OCI-LY1 (cell line): ENCODE results near the gene GOLGA6L7.

Experiments used
- H2AFZ ChIP-seq: fragments of 200-600 bp; sonication (generic), shearing (Covaris generic); 2 replicates; pipeline ENCODE4 v1.6.0; 2014; ENCODE audit warnings: antibody characterized with exemption, mild to moderate bottlenecking, low read length
- H3F3A ChIP-seq: fragments of 200-600 bp; sonication (generic), shearing (Covaris generic); 2 replicates; pipeline ENCODE4 v1.6.0; 2014; ENCODE audit warnings: mild to moderate bottlenecking, antibody characterized with exemption, low read length, moderate library complexity; ENCODE audit not compliant: insufficient read depth
- H3K27ac ChIP-seq: fragments of 200-600 bp; sonication (generic); 2 replicates; pipeline ENCODE4 v1.5.1; 2014; ENCODE audit warnings: low read length, mixed run types, mild to moderate bottlenecking, low read depth; ENCODE audit not compliant: poor library complexity, severe bottlenecking
- H3K27me3 ChIP-seq: fragments of 200-600 bp; sonication (generic); 2 replicates; pipeline ENCODE4 v1.6.0; 2014; ENCODE audit warnings: antibody characterized with exemption, mild to moderate bottlenecking, low read length, moderate library complexity; ENCODE audit not compliant: insufficient read depth
- H3K36me3 ChIP-seq: fragments of 200-600 bp; sonication (generic); 2 replicates; pipeline ENCODE4 v1.6.1; 2014; ENCODE audit warnings: mild to moderate bottlenecking, antibody characterized with exemption, low read length, moderate library complexity, mixed read lengths; ENCODE audit not compliant: insufficient read depth
- H3K4me1 ChIP-seq: fragments of 200-600 bp; sonication (generic); 2 replicates; pipeline ENCODE4 v1.5.1; 2014; ENCODE audit warnings: mild to moderate bottlenecking, low read length, moderate library complexity; ENCODE audit not compliant: insufficient read depth, severe bottlenecking
- H3K4me2 ChIP-seq: fragments of 200-600 bp; sonication (generic), shearing (Covaris generic); 2 replicates; pipeline ENCODE4 v1.6.1; 2014; ENCODE audit warnings: low read length
- H3K4me3 ChIP-seq: fragments of 200-600 bp; sonication (generic); 2 replicates; pipeline ENCODE4 v1.5.1; 2014; ENCODE audit warnings: low read length, low read depth, mild to moderate bottlenecking, mixed read lengths; ENCODE audit not compliant: poor library complexity, severe bottlenecking
- H3K79me2 ChIP-seq: fragments of 200-600 bp; shearing (Covaris generic); 2 replicates; pipeline ENCODE4 v1.6.1; 2016; ENCODE audit warnings: mixed run types, low read length, mixed read lengths; ENCODE audit not compliant: insufficient read depth
- H3K9ac ChIP-seq: fragments of 200-600 bp; sonication (generic), shearing (Covaris generic); 2 replicates; pipeline ENCODE4 v1.6.1; 2014; ENCODE audit warnings: mild to moderate bottlenecking, low read length, mixed read lengths
- H3K9me2 ChIP-seq: fragments of 200-600 bp; sonication (generic), shearing (Covaris generic); 2 replicates; pipeline ENCODE4 v1.6.1; 2014; ENCODE audit warnings: low read depth, mild to moderate bottlenecking, low read length, mixed read lengths
- H3K9me3 ChIP-seq: fragments of 200-600 bp; shearing (Covaris generic); 2 replicates; pipeline ENCODE4 v1.6.1; 2014; ENCODE audit warnings: low read length, mixed read lengths
- H4K20me1 ChIP-seq: fragments of 200-600 bp; sonication (generic), shearing (Covaris generic); 2 replicates; pipeline ENCODE4 v1.6.0; 2016; ENCODE audit warnings: mild to moderate bottlenecking, low read length; ENCODE audit not compliant: insufficient read depth
- EZH2 ChIP-seq: fragments of 200-600 bp; sonication (generic), shearing (Covaris generic); IDR thresholded peaks from 2 replicates; pipeline ENCODE4 v1.8.0; 2017; ENCODE audit warnings: borderline replicate concordance, mixed run types, mild to moderate bottlenecking, antibody characterized with exemption, low read length, moderate library complexity, mixed read lengths
- TF ChIP-seq, protein P1 (sequence below): fragments of 200-600 bp; sonication (generic), shearing (Covaris generic); IDR thresholded peaks from 2 replicates; pipeline ENCODE4 v1.5.1; 2017; ENCODE audit warnings: mild to moderate bottlenecking, antibody characterized with exemption, low read length, moderate library complexity, mixed read lengths

GOLGA6L7 gene

DNA sequence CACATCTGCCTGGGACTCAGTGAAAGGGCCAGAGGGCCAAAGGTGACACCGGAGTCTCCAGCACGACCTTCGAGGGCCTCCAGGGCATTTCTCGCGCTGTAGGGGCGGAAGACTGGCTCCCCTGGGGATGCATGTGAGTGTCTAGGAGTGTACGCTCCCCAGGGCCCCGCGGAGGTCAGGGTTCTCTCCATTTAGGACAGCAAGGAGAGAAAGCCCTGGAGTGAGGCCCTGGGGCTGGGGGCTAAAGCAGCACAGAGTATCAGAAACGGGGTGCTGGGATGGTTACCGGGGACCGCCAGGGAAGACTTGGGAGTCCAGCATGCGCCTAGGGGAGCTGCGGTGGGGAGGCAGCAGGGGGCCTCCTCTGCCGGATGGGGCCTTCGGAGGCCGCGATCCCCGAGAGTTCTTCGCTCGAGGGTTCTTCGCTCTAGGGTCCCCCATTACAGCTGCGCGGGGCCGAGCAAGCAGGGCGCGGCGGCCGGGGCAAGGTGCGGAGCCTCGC is 36.7 kb upstream of the GOLGA6L7 start:
- Histone ChIP-seq H3K79me2 (no peaks in the 10 kb centered on the region), H3K4me2 (no peak overlapping the region), H3K27me3 (no peaks in the 10 kb centered on the region), H2AFZ (no peak overlapping the region), H3K36me3 (no peaks in the 10 kb centered on the region), H3K4me3 (no peak overlapping the region), H3K9me3 (no peaks in the 10 kb centered on the region), H3K9ac (no peak overlapping the region), H4K20me1 (no peaks in the 10 kb centered on the region), H3K27ac (no peak overlapping the region), H3F3A (no peaks in the 10 kb centered on the region), H3K9me2 (no peaks in the 10 kb centered on the region), H3K4me1 (no peaks in the 10 kb centered on the region)
- no peak for TF ChIP-seq EZH2
- TF ChIP-seq, protein P1, sequence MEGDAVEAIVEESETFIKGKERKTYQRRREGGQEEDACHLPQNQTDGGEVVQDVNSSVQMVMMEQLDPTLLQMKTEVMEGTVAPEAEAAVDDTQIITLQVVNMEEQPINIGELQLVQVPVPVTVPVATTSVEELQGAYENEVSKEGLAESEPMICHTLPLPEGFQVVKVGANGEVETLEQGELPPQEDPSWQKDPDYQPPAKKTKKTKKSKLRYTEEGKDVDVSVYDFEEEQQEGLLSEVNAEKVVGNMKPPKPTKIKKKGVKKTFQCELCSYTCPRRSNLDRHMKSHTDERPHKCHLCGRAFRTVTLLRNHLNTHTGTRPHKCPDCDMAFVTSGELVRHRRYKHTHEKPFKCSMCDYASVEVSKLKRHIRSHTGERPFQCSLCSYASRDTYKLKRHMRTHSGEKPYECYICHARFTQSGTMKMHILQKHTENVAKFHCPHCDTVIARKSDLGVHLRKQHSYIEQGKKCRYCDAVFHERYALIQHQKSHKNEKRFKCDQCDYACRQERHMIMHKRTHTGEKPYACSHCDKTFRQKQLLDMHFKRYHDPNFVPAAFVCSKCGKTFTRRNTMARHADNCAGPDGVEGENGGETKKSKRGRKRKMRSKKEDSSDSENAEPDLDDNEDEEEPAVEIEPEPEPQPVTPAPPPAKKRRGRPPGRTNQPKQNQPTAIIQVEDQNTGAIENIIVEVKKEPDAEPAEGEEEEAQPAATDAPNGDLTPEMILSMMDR: no peak

DNA sequence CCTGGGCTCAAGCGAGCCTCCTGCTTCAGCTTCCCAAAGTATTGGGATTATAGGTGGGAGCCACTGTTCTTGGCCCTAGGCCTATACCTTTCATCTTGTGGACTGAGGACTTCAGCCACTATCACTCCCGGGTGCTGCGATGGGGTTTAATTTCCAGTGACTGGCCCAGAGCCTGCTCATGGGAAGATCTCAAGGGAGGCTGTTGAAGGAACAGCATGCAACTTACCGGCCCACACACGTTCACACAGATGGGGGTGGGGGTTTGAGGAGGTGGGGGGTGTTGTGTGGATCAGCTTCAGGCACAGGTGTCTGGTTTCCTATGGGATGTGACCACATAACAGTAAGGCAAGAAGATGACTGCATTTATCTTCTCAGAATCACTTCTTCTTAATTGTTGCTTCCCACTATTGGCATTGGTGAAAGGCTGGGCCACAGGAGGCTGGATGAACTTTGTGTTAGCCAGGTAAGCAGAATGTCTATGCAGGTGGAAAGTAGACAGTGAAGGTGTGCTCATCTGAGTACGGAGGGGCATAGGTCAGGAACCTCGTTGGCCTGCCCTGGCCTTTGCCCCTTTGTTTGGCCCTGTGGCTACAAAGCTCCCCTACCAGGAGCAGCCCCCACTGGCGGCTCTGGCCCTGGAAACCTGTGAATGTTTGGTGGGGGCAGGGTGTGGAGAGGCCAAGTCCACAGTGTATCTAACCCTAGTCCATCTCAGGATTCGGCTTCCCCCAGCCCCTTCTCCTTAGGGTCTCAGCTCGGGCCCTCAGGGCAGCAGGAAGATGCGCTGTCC is 35.9 kb upstream of the GOLGA6L7 start:
- Histone ChIP-seq H3K36me3 (no peaks in the 10 kb centered on the region), H3K9me3 (no peaks in the 10 kb centered on the region), H3K9ac (no peak overlapping the region), H3K27ac (no peak overlapping the region), H3K79me2 (no peaks in the 10 kb centered on the region), H4K20me1 (no peaks in the 10 kb centered on the region), H3K4me3 (no peak overlapping the region), H3K9me2 (no peaks in the 10 kb centered on the region), H3K4me2 (no peak overlapping the region), H3K4me1 (no peaks in the 10 kb centered on the region), H3F3A (no peaks in the 10 kb centered on the region), H2AFZ (no peak overlapping the region), H3K27me3 (no peaks in the 10 kb centered on the region)
- TF ChIP-seq, protein P1: no peak
- no peak for TF ChIP-seq EZH2

DNA sequence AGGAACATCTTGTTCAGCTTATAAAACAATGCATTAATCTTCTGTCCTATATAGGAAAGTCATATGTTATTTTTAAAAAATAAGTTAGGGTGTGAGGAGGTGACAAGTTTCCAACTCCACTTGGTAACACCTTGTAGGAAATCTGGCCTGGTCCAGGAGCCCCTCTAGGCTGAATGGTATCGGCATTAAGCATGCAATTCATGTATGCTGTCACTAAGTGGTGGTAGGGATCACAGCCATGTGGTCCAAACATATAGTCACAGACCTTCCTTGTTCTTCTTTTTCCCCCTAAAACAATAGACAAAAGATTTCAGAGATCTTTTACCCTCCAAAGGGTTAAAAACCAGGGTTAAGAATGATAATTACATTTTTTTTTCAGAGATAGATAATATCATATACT is 33.2 kb upstream of the GOLGA6L7 start:
- H3K4me1 ChIP-seq: no peaks in the 10 kb centered on the region
- H3F3A ChIP-seq: no peaks in the 10 kb centered on the region
- no peak overlapping the region for H3K27ac ChIP-seq
- H3K9me2 ChIP-seq: no peaks in the 10 kb centered on the region
- H3K36me3 ChIP-seq: no peaks in the 10 kb centered on the region
- no peaks in the 10 kb centered on the region for H3K27me3 ChIP-seq
- no peak overlapping the region for H3K4me2 ChIP-seq
- no peak overlapping the region for H3K9ac ChIP-seq
- H3K4me3 ChIP-seq: no peak overlapping the region
- H4K20me1 ChIP-seq: no peaks in the 10 kb centered on the region
- TF ChIP-seq EZH2: no peak
- TF ChIP-seq, protein P1: no peak
- H3K9me3 ChIP-seq: no peaks in the 10 kb centered on the region
- no peak overlapping the region for H2AFZ ChIP-seq
- no peaks in the 10 kb centered on the region for H3K79me2 ChIP-seq
